Psoas muscle (tissue), 8 donors: Measurements from ENCODE around the gene CADM2. TPM values are rescaled to one million over a fixed set of nuclear protein-coding genes. Genes with fewer than 3 reads are reported as not detected.

Experiments used
- ATAC-seq, 4 donors: fragments of 200-7000 bp; cut with Tn5 transposase; one replicate each; pipeline ENCODE4 v1.9.1; 2020; ENCODE audit warnings: moderate library complexity in 3 of 4, mild to moderate bottlenecking in 2 of 4
- DNase-seq, 2 donors: peaks; one replicate each; pipeline ENCODE4 v3.0.0-alpha.2; 2020
- H3K27ac ChIP-seq: fragments of 200-600 bp; one replicate; pipeline ENCODE4 v1.8.0; 2022
- H3K27me3 ChIP-seq, 3 donors: fragments of 200-600 bp in 1 of 3; one replicate each; pipeline versions ENCODE4 v1.6.1 to v1.8.0; 2013 to 2022; ENCODE audit warnings: low read length in 2 of 3, mild to moderate bottlenecking in 2 of 3, moderate library complexity in 1 of 3; ENCODE audit not compliant: insufficient read depth in 3 of 3
- H3K36me3 ChIP-seq, 2 donors: fragments of 200-600 bp in 1 of 2; one replicate each; pipeline versions ENCODE4 v1.6.1 to v1.8.0; 2013 to 2022; ENCODE audit warnings: low read depth in 1 of 2, mild to moderate bottlenecking in 1 of 2, moderate library complexity in 1 of 2; ENCODE audit not compliant: insufficient read depth in 1 of 2
- H3K4me1 ChIP-seq: fragments of 200-600 bp; one replicate; pipeline ENCODE4 v1.8.0; 2022
- H3K4me3 ChIP-seq: fragments of 200-600 bp; one replicate; pipeline ENCODE4 v1.8.0; 2022; ENCODE audit warnings: mild to moderate bottlenecking
- H3K9me3 ChIP-seq: fragments of 200-600 bp; one replicate; pipeline ENCODE4 v1.8.0; 2022
- CTCF ChIP-seq: fragments of 200-600 bp; IDR thresholded peaks from one replicate; pipeline ENCODE4 v1.8.0; 2022; ENCODE audit warnings: antibody characterized with exemption
- WGBS, 3 donors: extraction: QIAGEN DNeasy Blood & Tissue Kit; methylation state at CpG; one replicate each; pipeline versions ENCODE4 v1.1.6 to v1.1.7; 2013; 5-methylcytosine and 5-hydroxymethylcytosine counted together
- intact Hi-C, 2 donors: fragments of 100-400 bp; cut with DNase I; formaldehyde crosslinking; loops; one replicate each; pipeline versions ENCODE4 v1.11.0 to v1.14.2; 2022
- polyA plus RNA-seq, 3 donors: library from polyadenylated mRNA; stranded (reverse); fragments of 200-250 nt; gene quantifications; one replicate each; pipeline ENCODE4 v1.2.3, GENCODE V29; 2013
- total RNA-seq, 4 donors: library from RNA; stranded (reverse); fragmentation: NEBNext Ultra II Directional in 2 of 4; extraction: Animal tissue kit (Norgen Biotek cat#: 25700) in 2 of 4; gene quantifications; one replicate each; pipeline versions ENCODE4 v1.2.1 to v1.2.4, GENCODE V29; 2021 to 2023
- donor health status: healthy with polysubstance abuse.
- donor health status: DM: no; HTN: no; CAD: no; lungs with moderate emphysema.
- donor health status: Bipolar disorder and iron deficiency.
- donor health status: healthy.
- donor health status: DM: yes; HTN: yes; CAD: no.
- donor health status: DM: no; HTN: no; CAD: no.
- donor health status: DM: no; HTN: no; CAD: no.
- donor health status: DM: yes; HTN: yes; CAD: no.

The CADM2 gene
- total and polyA plus RNA-seq, 7 donors, result 3.6 to 15.7 (median 6.3) TPM

GRCh38 chr3:85041562-85042055 is 82.8 kb downstream of the CADM2 start:
- intact Hi-C loops, result no loop called here
- H3K27me3 ChIP-seq, result no peaks in the 10 kb centered on the region
- ATAC-seq (no peak), DNase-seq (no peak)
- no peaks in the 10 kb centered on the region for H3K9me3 ChIP-seq
- no peak overlapping the region for H3K4me3 ChIP-seq
- WGBS, 3 donors, result 59 to 81% (median 67%) methylated on average over 2 of the region's 2 CpGs
- peaks cover 8% of the 10 kb centered on the region for H3K4me1 ChIP-seq
- no peaks in the 10 kb centered on the region for H3K36me3 ChIP-seq
- no peak for TF ChIP-seq CTCF
- H3K27ac ChIP-seq, result no peak overlapping the region

GRCh38 chr3:85050821-85051220 is 92.0 kb downstream of the CADM2 start:
- Histone ChIP-seq H3K27me3 (no peaks in the 10 kb centered on the region), H3K36me3 (no peaks in the 10 kb centered on the region), H3K4me1 (peaks cover 8% of the 10 kb centered on the region), H3K4me3 (no peak overlapping the region), H3K9me3 (no peaks in the 10 kb centered on the region), H3K27ac (no peak overlapping the region)
- intact Hi-C loops, result no loop called here
- 29 to 32% (median 32%) methylated on average over 4 of the region's 4 CpGs for WGBS, 3 donors
- TF ChIP-seq CTCF, result no peak
- DNase-seq (no peak), ATAC-seq (peak in 1 of 4 donors; percentile 42)

GRCh38 chr3:85051786-85052185 is 93.0 kb downstream of the CADM2 start:
- DNase-seq, result no peak
- H3K9me3 ChIP-seq, result no peaks in the 10 kb centered on the region
- H3K4me1 ChIP-seq, result peaks cover 8% of the 10 kb centered on the region
- H3K4me3 ChIP-seq, result no peak overlapping the region
- TF ChIP-seq CTCF, result no peak
- no peak for ATAC-seq
- intact Hi-C loops, result no loop called here
- WGBS, 3 donors, result 70 to 83% (median 73%) methylated on average over 1 of the region's 1 CpG
- H3K36me3 ChIP-seq, result no peaks in the 10 kb centered on the region
- no peaks in the 10 kb centered on the region for H3K27me3 ChIP-seq
- no peak overlapping the region for H3K27ac ChIP-seq

GRCh38 chr3:85053626-85054025 is 94.8 kb downstream of the CADM2 start:
- DNase-seq, result no peak
- intact Hi-C loops, result no loop called here
- Histone ChIP-seq H3K36me3 (no peaks in the 10 kb centered on the region), H3K9me3 (no peaks in the 10 kb centered on the region), H3K27me3 (no peaks in the 10 kb centered on the region), H3K27ac (no peak overlapping the region), H3K4me1 (peaks cover 8% of the 10 kb centered on the region), H3K4me3 (no peak overlapping the region)
- 76 to 90% (median 79%) methylated on average over 1 of the region's 1 CpG for WGBS, 3 donors
- no peak for ATAC-seq
- no peak for TF ChIP-seq CTCF

- DNase-seq (no peak), ATAC-seq (no peak)
- Histone ChIP-seq H3K36me3 (no peaks in the 10 kb centered on the region), H3K4me3 (no peak overlapping the region), H3K4me1 (peaks cover 8% of the 10 kb centered on the region), H3K9me3 (no peaks in the 10 kb centered on the region), H3K27me3 (no peaks in the 10 kb centered on the region), H3K27ac (no peak overlapping the region)
- TF ChIP-seq CTCF, result no peak
- WGBS, 3 donors, result 55 to 70% (median 63%) methylated on average over 3 of the region's 3 CpGs
- intact Hi-C loops, result no loop called here
Observed at GRCh38 chr3:85054579-85054978, 95.8 kb downstream of the CADM2 start.
